HG02852 (cell line): ENCODE results near the gene PLCD4.

Source experiments
- ATAC-seq: cut with Tn5 transposase; IDR thresholded peaks from one replicate; pipeline ENCODE4 v1.9.1; 2021; ENCODE audit warnings: mild to moderate bottlenecking, moderate library complexity; ENCODE audit not compliant: unreplicated experiment

Gene PLCD4

GRCh38 chr2:218662377-218662776 lies 54.7 kb downstream of the PLCD4 start:
- no peak for ATAC-seq

- ATAC-seq, result no peak
Measured at GRCh38 chr2:218662827-218663226, 55.1 kb downstream of the PLCD4 start.

GRCh38 chr2:218663901-218664300 lies 56.2 kb downstream of the PLCD4 start:
- ATAC-seq, result no peak

GRCh38 chr2:218664653-218665052 lies 57.0 kb downstream of the PLCD4 start:
- no peak for ATAC-seq

GRCh38 chr2:218671097-218671653 lies 63.5 kb downstream of the PLCD4 start:
- ATAC-seq, result no peak

GRCh38 chr2:218671654-218672566 lies 64.2 kb downstream of the PLCD4 start, which contains the start of the genes RNF25 and STK36:
RNF25 (minus strand) TSS chr2:218672002; CDS start chr2:218671970, 32 bp downstream.
STK36 (plus strand) TSS chr2:218672086; CDS start chr2:218672830, 744 bp downstream.
- ATAC-seq, result peak; percentile 99

GRCh38 chr2:218679119-218679518 lies 71.4 kb downstream of the PLCD4 start:
- no peak for ATAC-seq

GRCh38 chr2:218680061-218680460 lies 72.4 kb downstream of the PLCD4 start:
- ATAC-seq, result no peak
